ENCODE data around the gene TWIST2. TPM values are rescaled to one million over a fixed set of nuclear protein-coding genes. Genes with fewer than 3 reads are reported as not detected.

The TWIST2 gene
- total RNA-seq, 1 donor from 2014 or later = 2.7 TPM

GRCh38 chr2:238838786-238839327 lies 9.0 kb upstream of the TWIST2 start:
- Histone ChIP-seq H3K9me3 (replicated peaks) (no peaks in the 10 kb centered on the region), H3K4me3 (no peak overlapping the region), H3K27ac (replicated peaks) (no peak overlapping the region), H3K4me1 (no peaks in the 10 kb centered on the region), H3K36me3 (no peaks in the 10 kb centered on the region), H3K27me3 (ENCODE audit: low read depth) (peaks cover 93% of the 10 kb centered on the region)
- no peak for TF ChIP-seq CTCF (IDR thresholded peaks at IDR 0.05; ENCODE audit: borderline replicate concordance)
- intact Hi-C loops (cut with micrococcal nuclease) = no loop called here
- no peak for DNase-seq

- Histone ChIP-seq H3K4me1 (no peaks in the 10 kb centered on the region), H3K36me3 (no peaks in the 10 kb centered on the region), H3K27me3 (ENCODE audit: low read depth) (peaks cover 96% of the 10 kb centered on the region), H3K9me3 (replicated peaks) (no peaks in the 10 kb centered on the region), H3K27ac (replicated peaks) (no peak overlapping the region), H3K4me3 (no peak overlapping the region)
- no peak for TF ChIP-seq CTCF (IDR thresholded peaks at IDR 0.05; ENCODE audit: borderline replicate concordance)
- intact Hi-C loops (cut with micrococcal nuclease) = no loop called here
- no peak for DNase-seq
These were observed 8.5 kb upstream of the TWIST2 start for GRCh38 chr2:238839428-238839827.

GRCh38 chr2:238841542-238842164 lies 6.2 kb upstream of the TWIST2 start:
- H3K27me3 ChIP-seq (ENCODE audit: low read depth) = peaks cover 97% of the 10 kb centered on the region
- intact Hi-C loops (cut with micrococcal nuclease) = no loop called here

GRCh38 chr2:238843476-238843875 lies 4.4 kb upstream of the TWIST2 start:
- Histone ChIP-seq H3K27me3 (ENCODE audit: low read depth) (peaks cover 97% of the 10 kb centered on the region), H3K4me3 (no peak overlapping the region), H3K9me3 (replicated peaks) (no peaks in the 10 kb centered on the region), H3K4me1 (peaks cover 20% of the 10 kb centered on the region), H3K27ac (replicated peaks) (no peak overlapping the region), H3K36me3 (no peaks in the 10 kb centered on the region)
- intact Hi-C loops (cut with micrococcal nuclease) = no loop called here
- no peak for TF ChIP-seq CTCF (IDR thresholded peaks at IDR 0.05; ENCODE audit: borderline replicate concordance)
- DNase-seq = no peak

More at GRCh38 chr2:238841542-238842164, 6.2 kb upstream of the TWIST2 start:
- TF ChIP-seq CTCF (IDR thresholded peaks at IDR 0.05; ENCODE audit: borderline replicate concordance) = no peak
- peaks cover 3% of the 10 kb centered on the region for H3K4me1 ChIP-seq
- H3K27ac ChIP-seq (replicated peaks) = no peak overlapping the region
- no peaks in the 10 kb centered on the region for H3K9me3 ChIP-seq (replicated peaks)
- DNase-seq = no peak
- no peaks in the 10 kb centered on the region for H3K36me3 ChIP-seq
- no peak overlapping the region for H3K4me3 ChIP-seq

GRCh38 chr2:238845583-238846377 lies 2.1 kb upstream of the TWIST2 start:
- peaks cover 31% of the 10 kb centered on the region for H3K4me1 ChIP-seq
- H3K4me3 ChIP-seq = peak overlapping the region; percentile 67
- H3K9me3 ChIP-seq (replicated peaks) = no peaks in the 10 kb centered on the region
- peaks cover 99% of the 10 kb centered on the region for H3K27me3 ChIP-seq (ENCODE audit: low read depth)
- intact Hi-C loops (cut with micrococcal nuclease) = no loop called here
- DNase-seq = no peak
- no peaks in the 10 kb centered on the region for H3K36me3 ChIP-seq
- peak overlapping the region; percentile 78 for H3K27ac ChIP-seq (replicated peaks)
- no peak for TF ChIP-seq CTCF (IDR thresholded peaks at IDR 0.05; ENCODE audit: borderline replicate concordance)
